ENCODE data around the gene CCDC85B. TPM values are rescaled to one million over a fixed set of nuclear protein-coding genes. Genes with fewer than 3 reads are reported as not detected.

CCDC85B gene
- total and polyA plus RNA-seq, 4 donors: 20.7 to 63.4 (median 53.9) TPM

GRCh38 chr11:65917434-65918210 is 27.1 kb downstream of the CCDC85B start:
- peaks cover 9 to 41% (median 18%) of the 10 kb centered on the region in 5 donors for H3K4me1 ChIP-seq (ENCODE audit: control insufficient read depth in 5 of 5, insufficient read depth in 5 of 5, low read length in 5 of 5)
- DNase-seq: no peak
- no peaks in the 10 kb centered on the region for H3K27me3 ChIP-seq (ENCODE audit: control insufficient read depth in 3 of 3, insufficient read depth in 3 of 3, low read length in 2 of 3)
- peak overlapping the region; percentile 90 to 95 for H3K27ac ChIP-seq (ENCODE audit: low read depth in 1 of 2, low read length in 1 of 2)
- WGBS, 2 donors: 84 to 90% methylated on average over 35 of the region's 35 CpGs
- H3K9ac ChIP-seq (ENCODE audit: insufficient read depth in 1 of 2, low read length in 2 of 2): peak overlapping the region in 1 of 2 donors; percentile 96
- H3K9me3 ChIP-seq (ENCODE audit: control insufficient read depth in 4 of 4, insufficient read depth in 3 of 4, low read length in 3 of 4): no peaks in the 10 kb centered on the region
- peaks cover 0 to 23% (median 9%) of the 10 kb centered on the region in 4 donors for H3K36me3 ChIP-seq (ENCODE audit: control insufficient read depth in 4 of 4, insufficient read depth in 4 of 4, low read length in 4 of 4)
- no peak for ATAC-seq (ENCODE audit: insufficient read depth, low FRiP score)
- no peak for TF ChIP-seq CTCF (IDR thresholded peaks at IDR 0.05; ENCODE audit: control extremely low read depth, extremely low read depth)
- H3K4me3 ChIP-seq: peak overlapping the region; percentile 93

GRCh38 chr11:65918211-65919140 is 28.0 kb downstream of the CCDC85B start, which contains the start of gene C11orf68:
C11orf68 (minus strand) TSS chr11:65919062; CDS start chr11:65919031, 31 bp downstream.
- 3 to 6% methylated on average over 52 to 77 of the region's 77 CpGs for WGBS, 2 donors
- no peak for TF ChIP-seq CTCF (IDR thresholded peaks at IDR 0.05; ENCODE audit: control extremely low read depth, extremely low read depth)
- ATAC-seq (ENCODE audit: insufficient read depth, low FRiP score): no peak

GRCh38 chr11:65919141-65919572 is 28.7 kb downstream of the CCDC85B start, which contains the start of gene DRAP1:
DRAP1 (plus strand) TSS chr11:65919426; CDS start chr11:65919502, 76 bp downstream.
- no peaks in the 10 kb centered on the region for H3K27me3 ChIP-seq (ENCODE audit: control insufficient read depth in 3 of 3, insufficient read depth in 3 of 3, low read length in 2 of 3)
- ATAC-seq (ENCODE audit: insufficient read depth, low FRiP score) (peak; percentile 92), DNase-seq (peak; percentile 98 to 100 (median 99))
- H3K9ac ChIP-seq (ENCODE audit: insufficient read depth in 1 of 2, low read length in 2 of 2): peak within 1 kb of the TSS; percentile 74 to 96
- WGBS, 2 donors: 1% methylated on average over 31 to 59 of the region's 59 CpGs
- peak; percentile 19 for TF ChIP-seq CTCF (IDR thresholded peaks at IDR 0.05; ENCODE audit: control extremely low read depth, extremely low read depth)
- peak within 1 kb of the TSS; percentile 90 to 95 for H3K27ac ChIP-seq (ENCODE audit: low read depth in 1 of 2, low read length in 1 of 2)
- peaks cover 9 to 41% (median 18%) of the 10 kb centered on the region in 5 donors for H3K4me1 ChIP-seq (ENCODE audit: control insufficient read depth in 5 of 5, insufficient read depth in 5 of 5, low read length in 5 of 5)
- peaks cover 0 to 31% (median 13%) of the 10 kb centered on the region in 4 donors for H3K36me3 ChIP-seq (ENCODE audit: control insufficient read depth in 4 of 4, insufficient read depth in 4 of 4, low read length in 4 of 4)
- no peaks in the 10 kb centered on the region for H3K9me3 ChIP-seq (ENCODE audit: control insufficient read depth in 4 of 4, insufficient read depth in 3 of 4, low read length in 3 of 4)
- peak within 1 kb of the TSS; percentile 93 for H3K4me3 ChIP-seq

More at GRCh38 chr11:65918211-65919140, 28.0 kb downstream of the CCDC85B start, which contains the start of gene C11orf68:
- Histone ChIP-seq H3K9ac (ENCODE audit: insufficient read depth in 1 of 2, low read length in 2 of 2) (peak within 1 kb of the TSS; percentile 74 to 96), H3K27me3 (ENCODE audit: control insufficient read depth in 3 of 3, insufficient read depth in 3 of 3, low read length in 2 of 3) (no peaks in the 10 kb centered on the region), H3K27ac (ENCODE audit: low read depth in 1 of 2, low read length in 1 of 2) (peak within 1 kb of the TSS; percentile 90 to 95), H3K36me3 (ENCODE audit: control insufficient read depth in 4 of 4, insufficient read depth in 4 of 4, low read length in 4 of 4) (peaks cover 0 to 31% (median 12%) of the 10 kb centered on the region in 4 donors), H3K4me1 (ENCODE audit: control insufficient read depth in 5 of 5, insufficient read depth in 5 of 5, low read length in 5 of 5) (peaks cover 9 to 41% (median 18%) of the 10 kb centered on the region in 5 donors), H3K9me3 (ENCODE audit: control insufficient read depth in 4 of 4, insufficient read depth in 3 of 4, low read length in 3 of 4) (no peaks in the 10 kb centered on the region), H3K4me3 (peak within 1 kb of the TSS; percentile 93)
- DNase-seq: peak in 1 of 3 donors; percentile 30
